Left renal pelvis (tissue), 4 donors: ENCODE results near the gene KHDC3L. TPM values are rescaled to one million over a fixed set of nuclear protein-coding genes. Genes with fewer than 3 reads are reported as not detected.
A peak's percentile ranks its signal among the peaks of the same experiment; 100 is the strongest.
"Not testable (repeated sequence)": the region's sequence is repeated elsewhere in the genome, so short reads cannot be mapped to it uniquely, and the experiment has no call there.

Source experiments
- DNase-seq, 4 donors: peaks; one replicate each; pipeline ENCODE4 v3.0.0-alpha.2; 2013; ENCODE audit warnings: low read depth in 4 of 4, low spot score in 3 of 4
- polyA plus RNA-seq, 4 donors: library from polyadenylated mRNA; unstranded; fragments of 120-200 nt; gene quantifications; one replicate each; pipeline ENCODE4 v1.2.1, GENCODE V29; 2013; ENCODE audit not compliant: insufficient read length in 4 of 4

KHDC3L gene
- polyA plus RNA-seq, 4 donors: 0.15 TPM; not detected in 3

- DNase-seq: no peak
Measured at GRCh38 chr6:73369157-73369556, 6.7 kb downstream of the KHDC3L start.

GRCh38 chr6:73369563-73369962, 7.1 kb downstream of the KHDC3L start, which contains the start of gene OOEP:
Gene OOEP, minus strand, starts transcription at chr6:73369897. Its CDS starts 105 bp downstream, at chr6:73369792.
- no peak for DNase-seq

GRCh38 chr6:73371984-73372383, 9.5 kb downstream of the KHDC3L start:
- no peak for DNase-seq

- DNase-seq: no peak
Measured at GRCh38 chr6:73372516-73372915, 10.1 kb downstream of the KHDC3L start.

- DNase-seq: no peak
Measured at GRCh38 chr6:73375216-73375615, 12.8 kb downstream of the KHDC3L start.

GRCh38 chr6:73377225-73377624, 14.8 kb downstream of the KHDC3L start:
- no peak for DNase-seq

GRCh38 chr6:73381531-73381930, 19.1 kb downstream of the KHDC3L start:
- not testable (repeated sequence) for DNase-seq

- DNase-seq: no peak
Measured at GRCh38 chr6:73382462-73383113, 20.1 kb downstream of the KHDC3L start.

GRCh38 chr6:73388433-73388799, 26.0 kb downstream of the KHDC3L start:
- no peak for DNase-seq

- DNase-seq: peak in 3 of 4 donors; percentile 25 to 31 (median 29)
Measured at GRCh38 chr6:73388800-73389512, 26.5 kb downstream of the KHDC3L start.

- DNase-seq: no peak
Measured at GRCh38 chr6:73389854-73390253, 27.4 kb downstream of the KHDC3L start.

- no peak for DNase-seq
Measured at GRCh38 chr6:73391675-73392074, 29.2 kb downstream of the KHDC3L start.

GRCh38 chr6:73392188-73392587, 29.7 kb downstream of the KHDC3L start:
- not testable (repeated sequence) for DNase-seq

- no peak for DNase-seq
Measured at GRCh38 chr6:73393278-73393677, 30.8 kb downstream of the KHDC3L start.

GRCh38 chr6:73394577-73395354, 32.3 kb downstream of the KHDC3L start, which contains the start of gene DDX43:
Gene DDX43, plus strand, starts transcription at chr6:73394828. Its CDS starts 78 bp downstream, at chr6:73394906.
- no peak for DNase-seq

- no peak for DNase-seq
Measured at GRCh38 chr6:73395875-73396274, 33.4 kb downstream of the KHDC3L start.

- DNase-seq: no peak
Measured at GRCh38 chr6:73400656-73401055, 38.2 kb downstream of the KHDC3L start.

- no peak for DNase-seq
Measured at GRCh38 chr6:73409395-73409794, 46.9 kb downstream of the KHDC3L start.

GRCh38 chr6:73413102-73413501, 50.6 kb downstream of the KHDC3L start:
- no peak for DNase-seq
